Mesendoderm (in vitro differentiated cells): Measurements from ENCODE around the gene POLH.

ENCODE experiments used
- DNase-seq: peaks from one replicate; pipeline ENCODE4 v3.0.0; 2013
- H2AK5ac ChIP-seq: 2 replicates; pipeline ENCODE4 v1.6.1; 2013; ENCODE audit warnings: low read length, inconsistent platforms
- H2BK120ac ChIP-seq: 2 replicates; pipeline ENCODE4 v1.6.1; 2013; ENCODE audit warnings: low read depth, mild to moderate bottlenecking, low read length, moderate library complexity, mixed read lengths
- H2BK15ac ChIP-seq: replicated peaks from 2 replicates; pipeline ENCODE4 v1.6.1; 2013; ENCODE audit warnings: low read depth, mild to moderate bottlenecking, moderate library complexity
- H2BK5ac ChIP-seq: 2 replicates; pipeline ENCODE4 v1.6.1; 2013; ENCODE audit warnings: low read length, inconsistent platforms
- H3K18ac ChIP-seq: 2 replicates; pipeline ENCODE4 v1.6.1; 2013; ENCODE audit warnings: mild to moderate bottlenecking, low read length, mixed read lengths
- H3K23ac ChIP-seq: one replicate; pipeline ENCODE4 v1.6.1; 2013; ENCODE audit warnings: low read length
- H3K27ac ChIP-seq: 2 replicates; pipeline ENCODE4 v1.5.1; 2013; ENCODE audit warnings: low read depth, mild to moderate bottlenecking, inconsistent platforms, low read length, moderate library complexity
- H3K27me3 ChIP-seq: 2 replicates; pipeline ENCODE4 v1.6.1; 2013; ENCODE audit warnings: low read length, control low read depth, mild to moderate bottlenecking, inconsistent platforms; ENCODE audit not compliant: insufficient read depth, poor library complexity
- H3K36me3 ChIP-seq: 2 replicates; pipeline ENCODE4 v1.6.1; 2013; ENCODE audit warnings: low read length, inconsistent platforms; ENCODE audit not compliant: control insufficient read depth, insufficient read depth
- H3K4ac ChIP-seq: one replicate; pipeline ENCODE4 v1.6.1; 2013; ENCODE audit warnings: low read depth, mild to moderate bottlenecking, low read length, moderate library complexity
- H3K4me1 ChIP-seq: 2 replicates; pipeline ENCODE4 v1.6.1; 2013; ENCODE audit warnings: low read depth, low read length, inconsistent platforms; ENCODE audit not compliant: control insufficient read depth
- H3K4me2 ChIP-seq: 2 replicates; pipeline ENCODE4 v1.6.1; 2013; ENCODE audit warnings: low read length
- H3K4me3 ChIP-seq: 2 replicates; pipeline ENCODE4 v1.5.1; 2013; ENCODE audit warnings: mild to moderate bottlenecking, low read length
- H3K56ac ChIP-seq: one replicate; pipeline ENCODE4 v1.6.1; 2013; ENCODE audit warnings: low read length
- H3K79me1 ChIP-seq: 2 replicates; pipeline ENCODE4 v1.6.1; 2013; ENCODE audit warnings: low read length, inconsistent platforms
- H3K79me2 ChIP-seq: 2 replicates; pipeline ENCODE4 v1.6.1; 2013; ENCODE audit warnings: mild to moderate bottlenecking, low read length; ENCODE audit not compliant: control insufficient read depth, insufficient read depth
- H3K9ac ChIP-seq: 2 replicates; pipeline ENCODE4 v1.6.1; 2013; ENCODE audit warnings: low read length, inconsistent platforms
- H4K5ac ChIP-seq: one replicate; pipeline ENCODE4 v1.6.1; 2013; ENCODE audit warnings: low read length
- H4K8ac ChIP-seq: one replicate; pipeline ENCODE4 v1.6.1; 2013; ENCODE audit warnings: low read depth, mild to moderate bottlenecking, control low read depth, low read length, moderate library complexity
- WGBS: extraction: QIAGEN DNeasy Blood & Tissue Kit; methylation state at CpG from one replicate; pipeline ENCODE4 v1.1.7; 2013; ENCODE audit warnings: low lambda C conversion rate, missing lambda C conversion rate; ENCODE audit not compliant: insufficient coverage; ENCODE audit errors: extremely low coverage; 5-methylcytosine and 5-hydroxymethylcytosine counted together

Gene POLH

DNA sequence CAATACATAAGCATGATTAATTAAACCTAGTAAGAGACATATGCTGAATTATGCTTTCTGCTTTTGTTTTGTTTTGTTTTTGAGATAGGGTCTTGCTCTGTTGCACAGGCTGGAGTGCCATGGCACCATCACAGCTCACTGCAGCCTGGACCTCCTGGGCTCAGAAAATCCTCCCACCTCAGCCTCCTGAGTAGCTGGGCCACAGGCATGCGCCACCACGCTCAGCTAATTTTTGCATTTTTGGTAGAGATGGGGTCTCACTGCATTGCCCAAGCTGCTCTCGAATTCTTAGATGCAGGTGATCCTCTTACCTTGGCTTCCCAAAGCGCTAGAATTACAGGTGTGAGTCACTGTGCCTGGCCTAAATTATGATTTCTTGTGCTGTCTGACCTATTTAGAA lies 4.0 kb upstream of the POLH start:
- Histone ChIP-seq H3K27ac (no peak overlapping the region), H3K79me2 (peaks cover 21% of the 10 kb centered on the region), H2BK120ac (no peak overlapping the region), H3K23ac (no peak overlapping the region), H3K4me2 (no peak overlapping the region), H3K79me1 (peaks cover 6% of the 10 kb centered on the region), H3K9ac (no peak overlapping the region), H3K27me3 (no peaks in the 10 kb centered on the region), H4K8ac (no peak overlapping the region), H4K5ac (no peak overlapping the region), H3K4me1 (peaks cover 2% of the 10 kb centered on the region), H3K56ac (no peak overlapping the region), H3K4ac (no peak overlapping the region), H3K4me3 (no peak overlapping the region), H2BK5ac (no peak overlapping the region), H2BK15ac (no peak overlapping the region), H2AK5ac (no peak overlapping the region), H3K36me3 (peaks cover 11% of the 10 kb centered on the region), H3K18ac (no peak overlapping the region)
- DNase-seq = no peak
- no CpG with 5 or more reads among the region's 4 CpGs for WGBS

DNA sequence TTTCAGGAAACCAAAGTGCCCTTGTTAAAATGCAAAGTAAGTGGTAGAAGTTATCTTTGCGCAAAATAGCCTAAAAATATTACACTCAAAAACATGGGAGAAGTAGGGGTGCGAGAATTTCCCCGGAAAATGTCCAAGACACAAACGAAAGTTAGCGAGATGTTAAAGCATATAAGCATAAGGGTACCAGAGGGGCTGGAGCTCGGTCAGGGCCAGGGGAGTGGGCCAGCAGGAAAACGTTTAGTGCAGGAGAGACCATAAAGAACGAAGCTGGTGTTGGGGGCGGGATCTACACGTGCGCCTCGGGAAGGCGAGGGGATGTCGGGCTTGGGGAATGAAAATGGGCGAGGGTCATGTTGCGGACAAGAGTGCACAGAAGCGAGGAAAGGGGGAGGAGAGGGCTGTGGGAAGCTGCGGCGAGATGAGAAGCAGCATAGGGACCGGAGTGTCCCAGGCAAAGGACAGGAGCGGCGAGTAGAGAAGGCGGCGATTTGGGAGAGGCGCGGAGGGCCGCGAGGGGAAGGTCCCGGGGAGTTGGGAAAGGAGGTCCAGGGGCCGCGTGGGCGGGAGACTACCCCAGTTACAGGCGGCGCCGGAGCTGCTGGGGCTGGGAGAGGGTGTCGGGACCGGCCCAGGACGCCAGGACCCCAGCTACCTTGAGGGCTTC lies 747 bp upstream of the POLH start:
- H2AK5ac ChIP-seq = no peak overlapping the region
- peak overlapping the region; percentile 100 for H3K56ac ChIP-seq
- no peak overlapping the region for H4K5ac ChIP-seq
- peak overlapping the region; percentile 46 for H3K18ac ChIP-seq
- no peak overlapping the region for H2BK15ac ChIP-seq
- no peaks in the 10 kb centered on the region for H3K27me3 ChIP-seq
- H2BK5ac ChIP-seq = peak overlapping the region; percentile 70
- H3K27ac ChIP-seq = peak overlapping the region; percentile 64
- no peak overlapping the region for H4K8ac ChIP-seq
- H3K36me3 ChIP-seq = peaks cover 4% of the 10 kb centered on the region
- DNase-seq = peak; percentile 61
- peak overlapping the region; percentile 97 for H3K9ac ChIP-seq
- peak overlapping the region; percentile 98 for H3K4me2 ChIP-seq
- peaks cover 12% of the 10 kb centered on the region for H3K79me1 ChIP-seq
- no CpG with 5 or more reads among the region's 38 CpGs for WGBS
- H3K79me2 ChIP-seq = peaks cover 28% of the 10 kb centered on the region
- H2BK120ac ChIP-seq = no peak overlapping the region
- H3K23ac ChIP-seq = peak overlapping the region; percentile 90
- H3K4me3 ChIP-seq = peak overlapping the region; percentile 94
- H3K4ac ChIP-seq = no peak overlapping the region
- peaks cover 2% of the 10 kb centered on the region for H3K4me1 ChIP-seq

DNA sequence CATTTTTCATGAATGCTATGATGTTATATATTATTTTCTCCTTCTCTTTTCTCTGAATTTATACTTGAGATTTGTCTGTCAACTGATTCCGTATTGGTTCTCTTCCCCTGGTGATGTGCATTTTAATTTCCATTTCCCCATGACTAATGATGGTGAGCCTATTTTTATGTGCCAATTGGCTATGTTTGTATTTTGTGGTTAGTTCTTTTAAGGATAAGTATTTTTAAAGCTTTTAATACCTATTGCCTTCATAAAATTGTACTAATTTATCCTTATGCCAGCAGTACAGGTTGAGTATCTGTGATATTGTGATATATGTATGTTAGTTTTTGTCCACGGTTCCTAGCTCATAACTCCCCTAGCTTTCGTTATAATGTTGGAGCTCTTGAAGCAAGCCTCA lies 2.8 kb downstream of the POLH start:
- Histone ChIP-seq H4K8ac (no peak overlapping the region), H3K79me1 (peaks cover 8% of the 10 kb centered on the region), H3K4ac (no peak overlapping the region), H3K27ac (no peak overlapping the region), H3K36me3 (no peaks in the 10 kb centered on the region), H2AK5ac (no peak overlapping the region), H3K79me2 (peaks cover 26% of the 10 kb centered on the region), H2BK15ac (no peak overlapping the region), H2BK5ac (no peak overlapping the region), H3K23ac (no peak overlapping the region), H3K4me3 (no peak overlapping the region), H3K9ac (no peak overlapping the region), H2BK120ac (no peak overlapping the region), H3K56ac (no peak overlapping the region), H3K4me2 (no peak overlapping the region), H4K5ac (no peak overlapping the region), H3K18ac (no peak overlapping the region), H3K27me3 (no peaks in the 10 kb centered on the region), H3K4me1 (peaks cover 2% of the 10 kb centered on the region)
- WGBS = no CpG with 5 or more reads among the region's 3 CpGs
- DNase-seq = no peak

DNA sequence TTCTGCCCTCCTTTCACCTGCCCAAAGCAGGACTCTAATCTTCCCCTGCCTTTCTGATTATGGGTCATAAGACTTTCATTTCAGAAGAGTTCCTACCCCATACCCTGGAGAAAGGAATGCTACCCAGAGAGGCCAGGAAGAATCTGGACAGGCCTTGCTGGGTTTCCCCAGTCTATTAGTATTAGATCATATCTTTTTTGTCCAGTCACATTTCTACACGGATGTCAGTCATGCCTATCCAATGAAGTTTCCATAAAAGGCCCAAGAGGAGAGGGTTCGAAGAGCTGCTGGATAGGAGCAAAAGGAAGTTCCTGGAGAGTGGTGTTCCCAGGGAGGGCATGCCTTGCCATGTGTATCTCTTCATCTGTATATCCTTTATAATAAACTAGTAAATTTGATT lies 3.2 kb downstream of the POLH start:
- Histone ChIP-seq H3K4me2 (no peak overlapping the region), H3K4ac (no peak overlapping the region), H3K27me3 (no peaks in the 10 kb centered on the region), H4K5ac (no peak overlapping the region), H2BK15ac (no peak overlapping the region), H4K8ac (no peak overlapping the region), H3K36me3 (no peaks in the 10 kb centered on the region), H3K4me3 (no peak overlapping the region), H3K23ac (no peak overlapping the region), H2AK5ac (no peak overlapping the region), H3K18ac (no peak overlapping the region), H2BK120ac (no peak overlapping the region), H3K27ac (no peak overlapping the region), H3K79me2 (peaks cover 24% of the 10 kb centered on the region), H3K4me1 (peaks cover 2% of the 10 kb centered on the region), H2BK5ac (no peak overlapping the region), H3K79me1 (peaks cover 8% of the 10 kb centered on the region), H3K9ac (no peak overlapping the region), H3K56ac (no peak overlapping the region)
- DNase-seq = no peak
- no CpG with 5 or more reads among the region's 2 CpGs for WGBS

DNA sequence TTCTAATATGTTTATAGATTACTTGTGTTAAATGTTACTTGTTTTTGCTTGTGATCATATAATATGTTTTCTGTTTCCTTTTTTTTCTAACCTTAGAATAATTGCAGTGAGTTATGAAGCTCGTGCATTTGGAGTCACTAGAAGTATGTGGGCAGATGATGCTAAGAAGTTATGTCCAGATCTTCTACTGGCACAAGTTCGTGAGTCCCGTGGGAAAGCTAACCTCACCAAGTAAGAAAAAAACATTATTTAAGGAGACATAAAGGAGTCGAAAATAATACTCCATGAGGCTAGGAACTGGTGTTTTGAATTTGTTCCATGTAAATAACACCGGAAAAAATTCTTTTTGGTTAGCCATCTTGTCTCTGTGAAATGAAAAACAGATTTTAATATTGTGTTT lies 6.9 kb downstream of the POLH start:
- Histone ChIP-seq H3K4me3 (no peak overlapping the region), H2AK5ac (no peak overlapping the region), H3K27me3 (no peaks in the 10 kb centered on the region), H3K4me1 (no peaks in the 10 kb centered on the region), H3K4ac (no peak overlapping the region), H3K9ac (no peak overlapping the region), H3K36me3 (no peaks in the 10 kb centered on the region), H2BK5ac (no peak overlapping the region), H4K5ac (no peak overlapping the region), H2BK120ac (no peak overlapping the region), H3K79me1 (peaks cover 4% of the 10 kb centered on the region), H2BK15ac (no peak overlapping the region), H3K79me2 (peaks cover 4% of the 10 kb centered on the region), H4K8ac (no peak overlapping the region), H3K23ac (no peak overlapping the region), H3K27ac (no peak overlapping the region), H3K4me2 (no peak overlapping the region), H3K18ac (no peak overlapping the region), H3K56ac (no peak overlapping the region)
- no CpG with 5 or more reads among the region's 5 CpGs for WGBS
- no peak for DNase-seq
